H1 (cell line): ENCODE results near the gene CNTN5. TPM values are rescaled to one million over a fixed set of nuclear protein-coding genes. Genes with fewer than 3 reads are reported as not detected.

Experiments
- CTCF ChIA-PET: fragments of 300-600 bp; sonication (Branson Sonifier 250); formaldehyde crosslinking; loops from one replicate; lab custom pipeline; 2021; ENCODE audit not compliant: partially characterized antibody; lab: Charles Lee
- POLR2A ChIA-PET: fragments of 300-600 bp; sonication (Branson Sonifier 250); formaldehyde crosslinking; loops from one replicate; lab custom pipeline; 2021; ENCODE audit warnings: inconsistent platforms; ENCODE audit not compliant: partially characterized antibody; lab: Charles Lee
- DNase-seq, 2 experiments: peaks; one replicate each; pipeline versions ENCODE4 v3.0.0 to v3.0.0-alpha.2; 2010 to 2022; ENCODE audit warnings: low spot score in 2 of 2, low read depth in 1 of 2, mixed read lengths in 1 of 2
- FAIRE-seq: peaks from 2 replicates; lab custom pipeline; 2011; peaks lifted over from hg19 to GRCh38; lab: Jason Lieb, UNC
- H2AFZ ChIP-seq: 2 replicates; pipeline ENCODE4 v1.8.1; 2012; ENCODE audit warnings: low read length, inconsistent platforms
- H2AK5ac ChIP-seq: 2 replicates; pipeline ENCODE4 v1.6.1; 2013; ENCODE audit warnings: low read depth, low read length
- H2BK120ac ChIP-seq: replicated peaks from 2 replicates; pipeline ENCODE3; 2013; ENCODE audit warnings: low read depth, low read length, inconsistent platforms
- H2BK12ac ChIP-seq: 2 replicates; pipeline ENCODE4 v1.6.1; 2013; ENCODE audit warnings: low read depth, low read length
- H2BK15ac ChIP-seq: 2 replicates; pipeline ENCODE4 v1.6.1; 2013; ENCODE audit warnings: low read length
- H2BK20ac ChIP-seq: 2 replicates; pipeline ENCODE4 v1.6.1; 2013; ENCODE audit warnings: low read length
- H2BK5ac ChIP-seq: 2 replicates; pipeline ENCODE4 v1.6.1; 2013; ENCODE audit warnings: low read depth, low read length
- H3K14ac ChIP-seq: 2 replicates; pipeline ENCODE4 v1.6.1; 2013; ENCODE audit warnings: inconsistent platforms; ENCODE audit not compliant: insufficient read length
- H3K18ac ChIP-seq: 2 replicates; pipeline ENCODE4 v1.6.1; 2013; ENCODE audit warnings: low read length; ENCODE audit errors: extremely low read depth
- H3K23ac ChIP-seq: 2 replicates; pipeline ENCODE4 v1.6.1; 2013; ENCODE audit warnings: inconsistent platforms; ENCODE audit not compliant: insufficient read length
- H3K23me2 ChIP-seq: 2 replicates; pipeline ENCODE4 v1.6.1; 2013; ENCODE audit warnings: low read depth, low read length
- H3K27ac ChIP-seq: 2 replicates; pipeline ENCODE4 v1.6.1; 2011; ENCODE audit warnings: low read depth, low read length, inconsistent platforms
- H3K27me3 ChIP-seq, 4 experiments: replicated peaks in 1 of 4; 1 replicate in 1 of 4; 2 replicates in 3 of 4; pipeline versions ENCODE4 v1.6.1 to v1.8.1; 2011 to 2013; ENCODE audit warnings: low read length in 3 of 4, mild to moderate bottlenecking in 3 of 4, inconsistent platforms in 2 of 4, mixed read lengths in 2 of 4, moderate library complexity in 1 of 4; ENCODE audit not compliant: control insufficient read depth in 3 of 4, insufficient read depth in 3 of 4; ENCODE audit errors: extremely low read depth in 1 of 4
- H3K36me3 ChIP-seq, 4 experiments: 2 replicates each; pipeline versions ENCODE4 v1.6.1 to v1.8.1; 2011 to 2013; ENCODE audit warnings: mild to moderate bottlenecking in 4 of 4, low read length in 3 of 4, moderate library complexity in 2 of 4, control low read depth in 1 of 4, inconsistent platforms in 1 of 4; ENCODE audit not compliant: insufficient read depth in 4 of 4, control insufficient read depth in 2 of 4
- H3K4ac ChIP-seq: replicated peaks from 2 replicates; pipeline ENCODE3; 2013; ENCODE audit warnings: low read length, low read depth, mixed read lengths, inconsistent platforms; ENCODE audit not compliant: insufficient read length
- H3K4me1 ChIP-seq, 4 experiments: replicated peaks in 1 of 4; 1 replicate in 1 of 4; 2 replicates in 3 of 4; pipeline versions ENCODE4 v1.6.1 to v1.8.1; 2011 to 2013; ENCODE audit warnings: low read length in 3 of 4, inconsistent platforms in 2 of 4, mixed read lengths in 1 of 4; ENCODE audit not compliant: insufficient read depth in 4 of 4, control insufficient read depth in 3 of 4
- H3K4me2 ChIP-seq, 2 experiments: 2 replicates each; pipeline versions ENCODE4 v1.6.1 to v1.8.1; 2011 to 2013; ENCODE audit warnings: low read depth in 2 of 2, low read length in 2 of 2, control low read depth in 1 of 2, inconsistent platforms in 1 of 2, mild to moderate bottlenecking in 1 of 2; ENCODE audit not compliant: insufficient read depth in 1 of 2
- H3K4me3 ChIP-seq, 4 experiments: fragments of 200-600, 300-600 bp in 1 of 4; sonication (generic), shearing (Covaris generic), sonication (Bioruptor Twin) in 1 of 4; 2 replicates each; pipeline versions ENCODE4 v1.5.1 to v1.8.1; 2011 to 2016; ENCODE audit warnings: low read length in 4 of 4, low read depth in 3 of 4, control low read depth in 2 of 4, inconsistent platforms in 2 of 4, mild to moderate bottlenecking in 2 of 4, mixed read lengths in 1 of 4, moderate library complexity in 1 of 4; ENCODE audit not compliant: insufficient read depth in 2 of 4; ENCODE audit errors: extremely low read depth in 1 of 4
- H3K56ac ChIP-seq: replicated peaks from 2 replicates; pipeline ENCODE3; 2013; ENCODE audit warnings: low read depth, mild to moderate bottlenecking, mixed read lengths, low read length, inconsistent platforms; ENCODE audit not compliant: insufficient read length
- H3K79me1 ChIP-seq: 2 replicates; pipeline ENCODE4 v1.6.1; 2013; ENCODE audit warnings: low read depth, low read length, control low read depth
- H3K79me2 ChIP-seq, 2 experiments: 2 replicates each; pipeline versions ENCODE4 v1.6.1 to v1.8.1; 2012 to 2013; ENCODE audit warnings: low read length in 2 of 2, mild to moderate bottlenecking in 2 of 2, inconsistent platforms in 1 of 2; ENCODE audit not compliant: insufficient read depth in 2 of 2, control insufficient read depth in 1 of 2
- H3K9ac ChIP-seq, 4 experiments: replicated peaks in 1 of 4; 1 replicate in 1 of 4; 2 replicates in 3 of 4; pipeline versions ENCODE4 v1.6.1 to v1.8.1; 2011 to 2013; ENCODE audit warnings: low read depth in 3 of 4, low read length in 3 of 4, control low read depth in 2 of 4, mild to moderate bottlenecking in 2 of 4, moderate library complexity in 2 of 4, inconsistent platforms in 1 of 4; ENCODE audit errors: extremely low read depth in 1 of 4
- H3K9me3 ChIP-seq, 2 experiments: 2 replicates each; pipeline versions ENCODE4 v1.6.1 to v1.8.1; 2012 to 2013; ENCODE audit warnings: mild to moderate bottlenecking in 2 of 2, moderate library complexity in 2 of 2, control low read depth in 1 of 2, inconsistent platforms in 1 of 2, low read depth in 1 of 2, low read length in 1 of 2, mixed read lengths in 1 of 2; ENCODE audit not compliant: insufficient read depth in 2 of 2
- H4K20me1 ChIP-seq, 2 experiments: replicated peaks in 1 of 2; 2 replicates each; pipeline versions ENCODE3 to v1.8.1; 2011 to 2013; ENCODE audit warnings: inconsistent platforms in 2 of 2, low read length in 2 of 2, mild to moderate bottlenecking in 1 of 2; ENCODE audit not compliant: insufficient read depth in 2 of 2, control insufficient read depth in 1 of 2
- H4K5ac ChIP-seq: 2 replicates; pipeline ENCODE4 v1.6.1; 2013; ENCODE audit warnings: low read length, low read depth, mixed read lengths, inconsistent platforms; ENCODE audit not compliant: insufficient read length
- H4K8ac ChIP-seq: 2 replicates; pipeline ENCODE4 v1.8.0; 2013; ENCODE audit warnings: mild to moderate bottlenecking, moderate library complexity, low read length, inconsistent platforms; ENCODE audit not compliant: insufficient read depth; ENCODE audit errors: extremely low read depth
- H4K91ac ChIP-seq: replicated peaks from 2 replicates; pipeline ENCODE3; 2013; ENCODE audit warnings: low read length, mixed read lengths, inconsistent platforms; ENCODE audit not compliant: insufficient read length
- BACH1 ChIP-seq: IDR thresholded peaks from 2 replicates; pipeline ENCODE4 v1.6.1; 2012; ENCODE audit warnings: low read length, improper control_type of control experiment
- CHD1 ChIP-seq: IDR thresholded peaks from 2 replicates; pipeline ENCODE4 v1.6.1; 2012; ENCODE audit warnings: low read depth, low read length, improper control_type of control experiment
- RNF2 ChIP-seq: fragments of 200-900, 300-1000 bp; sonication (generic); IDR thresholded peaks from 2 replicates; pipeline ENCODE4 v1.7.1; 2016; ENCODE audit warnings: borderline replicate concordance, low read depth, mild to moderate bottlenecking, antibody characterized with exemption, low read length; ENCODE audit not compliant: poor library complexity, severe bottlenecking; ENCODE audit errors: missing control alignments
- TBP ChIP-seq: IDR thresholded peaks from 2 replicates; pipeline ENCODE4 v1.6.1; 2011; ENCODE audit warnings: low read depth, low read length, improper control_type of control experiment
- WGBS, 2 experiments: shearing (Covaris generic) in 1 of 2; methylation state at CpG; one replicate each; pipeline versions ENCODE4 v1.1.6 to v1.1.7; 2013 to 2015; ENCODE audit warnings: low lambda C conversion rate in 2 of 2, mixed read lengths in 2 of 2, inconsistent platforms in 1 of 2, low coverage in 1 of 2, missing lambda C conversion rate in 1 of 2; ENCODE audit not compliant: insufficient replicate concordance in 2 of 2, insufficient coverage in 1 of 2, insufficient read length in 1 of 2; ENCODE audit errors: extremely low coverage in 1 of 2, missing lambda C conversion rate in 1 of 2; 5-methylcytosine and 5-hydroxymethylcytosine counted together
- polyA plus RNA-seq, 7 experiments: library from polyadenylated mRNA; depleted of rRNA in 3 of 7; stranded (reverse) in 5 of 7; unstranded in 2 of 7; fragments of >200 nt in 5 of 7; fragments of 200-250 nt in 2 of 7; gene quantifications; 1 replicate in 5 of 7; 2 replicates in 1 of 7; 4 replicates in 1 of 7; pipeline versions ENCODE4 v1.2.1 to v1.2.3, GENCODE V29; 2011 to 2013; ENCODE audit warnings: missing spikeins in 2 of 7, mixed read lengths in 2 of 7
- total RNA-seq: library from RNA; stranded (reverse); fragmentation: NEBNext Ultra II Directional; extraction: Animal tissue kit (Norgen Biotek cat#: 25700); gene quantifications from 2 replicates; pipeline ENCODE4 v1.2.1, GENCODE V29; 2021
- TF ChIP-seq, protein P1 (sequence below): IDR thresholded peaks from 2 replicates; pipeline ENCODE4 v1.6.1; 2011; ENCODE audit warnings: low read depth, mild to moderate bottlenecking, low read length; ENCODE audit not compliant: insufficient read depth

The CNTN5 gene
- total and polyA plus RNA-seq, 2 of the 8 experiments (the other 6 are each of a cell fraction or from before 2014, with no cell fraction given), result not detected

DNA sequence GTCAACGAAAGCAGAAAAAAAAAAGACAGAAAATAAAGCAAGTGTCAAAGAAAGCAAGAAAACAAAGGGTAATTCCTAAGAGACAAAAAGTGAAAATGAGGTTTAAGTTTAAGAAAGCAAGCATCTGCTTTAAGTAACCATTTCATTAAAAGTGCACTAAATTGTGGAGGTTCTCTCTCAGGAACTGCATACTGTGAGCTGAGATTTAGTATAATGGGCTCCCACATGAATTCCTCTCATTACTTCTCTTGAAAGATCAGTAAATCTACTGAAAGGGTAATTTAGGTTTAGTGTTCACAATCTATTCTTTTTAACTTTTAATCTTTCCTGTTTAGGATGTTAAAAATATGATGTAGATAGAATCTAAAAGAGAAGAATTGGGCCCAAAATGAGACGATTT lies 1201.0 kb downstream of the CNTN5 start:
- no peak overlapping the region for H2BK120ac ChIP-seq
- no peaks in the 10 kb centered on the region for H3K4me1 ChIP-seq
- no peak overlapping the region for H3K4me3 ChIP-seq
- H4K8ac ChIP-seq, result no peak overlapping the region
- H4K20me1 ChIP-seq, result no peaks in the 10 kb centered on the region
- FAIRE-seq (no peak), DNase-seq (no peak)
- no peaks in the 10 kb centered on the region for H3K27me3 ChIP-seq
- no peak overlapping the region for H2BK12ac ChIP-seq
- H4K5ac ChIP-seq, result no peak overlapping the region
- H3K18ac ChIP-seq, result no peak overlapping the region
- no peak overlapping the region for H4K91ac ChIP-seq
- H3K9me3 ChIP-seq, result no peaks in the 10 kb centered on the region
- no peak overlapping the region for H3K4me2 ChIP-seq
- whole genome bisulfite sequencing, 2 experiments, result 76% methylated on average over 2 of the region's 2 CpGs; no CpG with 5 or more reads in 1 of the 2 experiments
- no peak overlapping the region for H3K9ac ChIP-seq
- no peaks in the 10 kb centered on the region for H3K36me3 ChIP-seq
- no peak overlapping the region for H2BK20ac ChIP-seq
- TF ChIP-seq RNF2, result no peak
- TF ChIP-seq TBP, result no peak
- TF ChIP-seq, protein P1, sequence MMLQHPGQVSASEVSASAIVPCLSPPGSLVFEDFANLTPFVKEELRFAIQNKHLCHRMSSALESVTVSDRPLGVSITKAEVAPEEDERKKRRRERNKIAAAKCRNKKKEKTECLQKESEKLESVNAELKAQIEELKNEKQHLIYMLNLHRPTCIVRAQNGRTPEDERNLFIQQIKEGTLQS, result no peak
- no peak for TF ChIP-seq CHD1
- no peak for TF ChIP-seq BACH1
- no peak overlapping the region for H2AK5ac ChIP-seq
- no peak overlapping the region for H3K56ac ChIP-seq
- H2BK5ac ChIP-seq, result no peak overlapping the region
- H3K27ac ChIP-seq, result no peak overlapping the region
- H3K23me2 ChIP-seq, result no peaks in the 10 kb centered on the region
- H3K79me2 ChIP-seq, result no peaks in the 10 kb centered on the region
- ChIA-PET POLR2A (no interaction called here), CTCF (interaction anchor here (0.6 to 1.1 kb wide), 2 partner anchors 8 to 673 kb away, joined by 3 read pairs; no protein-coding TSS in a partner anchor)
- no peak overlapping the region for H2AFZ ChIP-seq
- no peak overlapping the region for H2BK15ac ChIP-seq
- no peak overlapping the region for H3K4ac ChIP-seq
- no peaks in the 10 kb centered on the region for H3K79me1 ChIP-seq
- no peak overlapping the region for H3K14ac ChIP-seq
- H3K23ac ChIP-seq, result no peak overlapping the region
